ENCODE measurements around the gene SLC29A4.
"Not testable (repeated sequence)": the region's sequence is repeated elsewhere in the genome, so short reads cannot be mapped to it uniquely, and the experiment has no call there.

SLC29A4 gene

DNA sequence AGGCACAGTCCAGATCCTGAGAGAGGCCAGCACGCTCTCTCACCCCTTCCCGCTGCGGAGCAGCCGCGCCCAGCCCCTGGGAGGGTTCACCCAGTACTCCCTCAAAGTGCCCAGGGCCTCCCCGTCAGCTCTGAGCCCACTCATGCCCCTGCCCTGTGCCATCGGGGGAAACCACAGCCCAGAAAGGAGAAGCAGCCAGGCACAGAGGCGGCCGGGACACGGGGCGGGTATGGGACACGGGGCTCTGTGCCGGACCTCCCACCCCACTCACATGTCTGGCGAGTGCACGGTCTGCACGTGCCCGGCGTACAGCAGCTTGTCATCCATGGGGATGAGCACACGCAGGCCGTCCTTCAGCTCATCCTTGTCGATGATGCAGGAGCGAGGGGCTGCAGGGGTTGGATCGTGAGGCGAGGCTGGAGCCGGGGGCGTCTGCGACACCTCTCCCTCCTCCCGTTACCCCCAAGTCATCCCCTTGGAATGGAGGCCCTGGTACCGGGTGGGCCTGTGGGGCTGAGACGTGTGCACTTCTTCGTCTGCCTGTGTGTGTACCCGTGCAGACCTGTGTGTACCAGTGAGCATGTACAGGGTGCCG lies 38.2 kb downstream of the SLC29A4 start:
- no peak for DNase-seq (ENCODE audit: low read depth in 3 of 3, low spot score in 1 of 3)

DNA sequence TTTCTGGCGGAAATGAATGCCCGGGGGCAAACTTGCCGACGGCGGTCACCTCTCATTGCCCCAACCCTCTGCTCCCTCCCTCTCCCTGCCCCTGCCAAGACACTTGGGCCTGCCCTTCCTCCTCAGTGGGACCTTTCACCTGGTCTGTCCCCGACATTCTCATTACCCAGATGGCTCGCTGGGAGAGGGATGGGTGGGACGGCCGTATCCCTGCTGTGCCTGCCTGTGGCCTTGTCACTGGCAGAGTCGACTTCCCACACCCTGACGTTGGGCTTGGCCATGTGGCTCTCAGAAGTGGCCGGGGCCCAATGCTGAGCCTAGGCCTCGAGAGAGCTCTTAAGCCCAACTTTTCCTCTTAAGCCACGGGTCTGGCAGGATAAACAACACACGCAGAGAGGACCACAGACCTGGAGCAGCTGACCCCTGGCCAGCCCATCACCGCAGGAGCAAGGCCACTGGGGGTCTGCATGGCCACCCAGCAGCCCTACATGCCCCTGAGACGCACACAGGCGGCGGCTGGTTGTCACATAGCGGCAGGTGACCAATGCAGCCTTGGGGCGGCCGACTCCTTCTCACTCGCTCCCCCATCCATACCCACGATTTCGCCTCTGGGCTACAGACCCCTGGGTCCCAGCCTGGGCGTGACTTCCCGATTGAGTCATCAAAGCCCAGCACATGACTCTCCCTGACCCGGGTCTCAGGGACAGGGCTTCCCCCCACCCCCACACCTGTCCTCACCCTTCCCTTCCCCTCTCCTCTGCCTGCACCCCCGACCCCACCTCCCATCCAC lies 40.1 kb downstream of the SLC29A4 start:
- DNase-seq (ENCODE audit: low read depth in 3 of 3, low spot score in 1 of 3), result no peak

DNA sequence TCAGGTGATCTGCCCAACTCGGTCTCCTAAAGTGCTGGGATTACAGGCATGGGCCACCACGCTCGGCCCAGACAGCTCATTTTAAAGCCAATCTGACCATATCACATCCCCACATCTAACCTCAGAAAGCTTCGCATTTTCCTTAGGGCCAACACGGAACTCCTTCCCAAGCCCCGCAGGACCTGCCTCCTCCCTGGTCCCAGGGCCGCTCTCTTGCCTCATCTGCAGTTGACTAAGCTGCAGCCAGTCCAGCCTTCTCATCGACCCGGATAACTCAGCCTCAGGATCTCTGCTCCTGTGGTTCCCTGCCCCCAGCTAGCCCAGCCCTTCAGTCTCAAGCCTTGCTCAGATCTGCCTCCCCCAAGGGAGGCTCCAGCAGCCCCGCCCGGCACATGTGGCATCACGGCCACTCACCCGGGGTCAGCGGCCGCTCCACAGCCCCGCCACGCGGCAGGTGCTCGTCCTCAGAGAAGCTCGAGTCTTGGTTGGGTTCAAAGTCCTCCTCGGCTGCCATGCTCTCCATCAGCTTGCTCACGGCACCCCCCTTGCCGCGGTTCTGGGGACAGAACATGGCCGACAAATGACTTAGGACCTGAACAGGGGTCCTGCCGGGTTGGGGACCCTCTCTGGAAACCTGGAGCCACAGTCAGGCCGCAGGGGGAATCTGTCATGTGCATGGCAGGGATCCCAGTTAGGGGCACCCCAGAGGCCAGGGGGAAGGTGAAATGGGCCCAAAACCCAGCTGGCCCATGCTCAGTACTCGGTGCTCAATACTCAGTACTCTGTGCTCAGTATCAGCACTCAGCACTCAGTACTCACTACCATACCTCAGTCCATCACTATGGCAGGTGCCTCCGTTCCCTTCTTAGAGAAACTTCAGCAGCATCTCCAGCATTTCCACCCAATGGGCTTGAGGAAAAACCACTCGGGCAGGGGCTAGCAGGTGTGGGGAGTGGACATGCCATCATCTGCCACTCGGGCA lies 41.3 kb downstream of the SLC29A4 start:
- not testable (repeated sequence) for DNase-seq (ENCODE audit: low read depth in 3 of 3, low spot score in 1 of 3)

DNA sequence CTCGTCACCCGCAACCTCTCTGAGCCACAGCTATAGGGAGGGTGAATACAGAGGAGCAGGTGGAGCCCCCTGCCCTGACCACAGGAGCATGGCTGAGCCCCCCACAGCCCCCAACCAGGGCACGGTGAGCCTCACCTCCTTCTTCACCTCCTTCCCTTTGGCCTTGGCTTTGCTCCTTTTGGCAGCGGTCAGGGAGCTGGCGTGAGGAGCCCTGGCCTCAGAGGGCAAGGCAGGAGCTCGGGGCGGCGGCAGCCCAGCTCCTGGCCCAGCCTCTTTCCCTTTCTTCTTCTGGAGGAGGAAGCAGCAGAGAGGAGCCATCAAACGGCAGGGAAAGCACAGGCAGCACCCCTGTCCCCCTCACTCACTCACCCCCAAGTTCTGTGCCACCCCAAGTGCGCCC lies 42.2 kb downstream of the SLC29A4 start:
- no peak for DNase-seq (ENCODE audit: low read depth in 3 of 3, low spot score in 1 of 3)

DNA sequence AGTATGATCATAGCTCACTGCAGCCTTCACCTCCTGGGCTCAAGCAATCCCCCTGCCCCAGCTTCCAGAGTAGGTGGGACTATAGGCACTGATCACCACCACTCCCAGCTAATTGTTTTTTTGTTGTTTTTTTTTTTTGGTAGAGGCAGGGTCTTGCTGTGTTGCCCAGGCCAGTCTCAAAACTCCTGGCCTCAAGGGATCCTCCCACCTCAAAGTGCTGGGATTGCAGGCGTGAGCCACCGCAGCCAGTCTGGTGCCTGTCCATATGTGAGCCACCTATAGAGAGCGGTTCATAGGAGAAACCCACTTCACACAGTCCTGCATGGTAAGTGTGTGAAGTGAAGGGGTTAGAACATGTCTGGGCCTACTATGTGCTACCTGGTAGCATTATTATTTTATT lies 47.5 kb downstream of the SLC29A4 start:
- DNase-seq (ENCODE audit: low read depth in 3 of 3, low spot score in 1 of 3), result no peak

DNA sequence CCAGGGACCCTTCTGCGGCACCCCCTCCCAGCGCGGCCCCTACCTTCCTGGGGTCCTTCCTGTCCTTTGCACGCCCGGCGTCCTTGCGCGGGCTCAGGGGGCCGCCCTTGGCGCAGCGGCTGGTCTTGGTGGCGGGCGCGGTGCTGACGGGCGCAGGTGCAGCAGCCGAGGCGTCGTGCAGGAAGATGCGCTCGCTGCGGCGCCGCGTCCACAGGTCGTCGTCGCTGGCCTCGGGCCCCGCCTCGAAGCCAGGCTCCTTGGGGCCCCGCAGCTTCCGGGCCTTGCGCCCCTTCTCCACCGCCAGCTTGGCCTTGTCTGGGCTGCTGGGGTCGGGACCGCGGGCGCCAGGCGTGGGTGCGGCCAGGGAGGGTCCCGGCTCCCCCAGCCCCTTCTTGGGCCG lies 49.8 kb downstream of the SLC29A4 start:
- no peak for DNase-seq (ENCODE audit: low read depth in 3 of 3, low spot score in 1 of 3)

DNA sequence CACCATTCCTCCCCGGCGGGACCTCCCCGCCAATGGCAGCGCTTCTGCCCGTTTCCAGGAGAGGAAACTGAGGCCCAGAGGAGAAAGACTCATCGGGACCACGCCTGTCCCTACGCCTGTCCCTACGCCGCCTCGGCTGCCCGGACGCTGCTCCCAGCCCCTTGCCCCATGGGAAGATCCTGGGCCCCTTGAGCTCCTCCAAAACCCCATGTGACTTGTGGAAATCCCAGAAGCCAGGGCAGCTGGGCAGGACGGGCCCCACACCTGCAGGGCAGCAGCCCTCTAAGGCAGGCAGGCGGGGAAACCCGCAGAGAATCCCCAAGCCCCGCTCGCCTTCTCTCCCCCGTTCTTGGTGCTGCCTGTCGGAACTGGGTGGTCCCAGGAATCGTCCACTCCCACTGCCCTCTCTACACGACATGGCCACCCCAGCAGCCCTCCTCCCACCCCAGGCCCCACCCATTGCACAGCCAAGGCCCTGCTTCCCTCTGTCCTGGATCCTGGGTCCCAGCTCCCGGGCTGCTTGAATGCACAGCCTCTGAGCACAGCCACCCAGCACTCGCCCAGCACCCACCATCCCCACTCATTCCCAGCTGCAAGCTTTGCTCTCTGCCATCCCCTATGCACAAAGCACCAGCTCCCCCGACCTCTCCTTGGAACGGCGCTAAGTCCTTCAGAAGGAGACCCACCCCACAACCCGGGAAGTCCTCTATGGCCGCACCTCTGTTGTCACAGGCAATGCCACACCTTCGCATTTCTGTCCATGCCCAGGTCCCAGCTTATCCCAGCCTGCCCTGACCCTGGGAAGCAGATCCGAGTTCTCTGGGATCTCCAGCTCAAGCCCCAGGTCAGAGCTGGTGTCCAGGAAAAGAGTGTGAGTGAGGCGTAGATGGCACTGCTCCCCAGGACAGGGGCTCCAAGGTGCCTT lies 50.6 kb downstream of the SLC29A4 start:
- no peak for DNase-seq (ENCODE audit: low read depth in 3 of 3, low spot score in 1 of 3)

DNA sequence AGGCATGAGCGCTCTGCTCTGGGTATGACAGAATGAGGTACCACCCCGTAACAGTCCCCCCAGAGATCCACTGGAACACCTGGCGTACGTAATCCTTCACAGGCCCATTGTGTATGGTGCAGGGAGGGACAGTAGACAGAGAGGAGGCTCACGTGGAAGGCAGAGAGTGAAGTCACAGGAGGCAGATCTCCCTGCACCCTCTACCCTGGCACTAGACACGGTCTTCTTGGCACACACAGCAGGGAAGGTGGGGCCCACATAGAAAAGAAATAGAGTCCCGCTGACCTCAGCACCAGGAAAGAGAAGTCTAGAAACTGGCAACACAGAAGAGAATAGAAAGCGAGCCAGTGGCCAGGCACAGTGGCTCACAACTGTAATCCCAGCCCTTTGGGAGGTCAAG lies 51.9 kb downstream of the SLC29A4 start:
- DNase-seq (ENCODE audit: low read depth in 3 of 3, low spot score in 1 of 3), result no peak

DNA sequence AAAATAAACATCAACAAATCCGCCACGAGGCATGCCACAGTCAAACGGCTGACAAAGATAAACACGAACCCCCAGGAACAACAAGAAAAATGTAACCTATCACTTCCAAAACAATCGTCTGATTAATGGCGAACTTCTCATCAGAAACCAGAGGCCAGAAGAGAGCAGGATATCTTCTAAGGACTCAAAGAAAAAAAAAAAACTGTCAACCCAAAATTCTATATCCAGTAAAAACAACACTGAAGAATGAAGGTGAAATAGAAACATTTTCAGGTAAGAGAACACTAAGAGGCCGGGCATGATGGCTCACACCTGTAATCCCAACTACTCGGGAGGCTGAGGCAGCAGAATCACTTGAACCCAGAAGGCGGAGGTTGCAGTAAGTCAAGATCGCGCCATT lies 54.3 kb downstream of the SLC29A4 start:
- DNase-seq (ENCODE audit: low read depth in 3 of 3, low spot score in 1 of 3), result no peak

DNA sequence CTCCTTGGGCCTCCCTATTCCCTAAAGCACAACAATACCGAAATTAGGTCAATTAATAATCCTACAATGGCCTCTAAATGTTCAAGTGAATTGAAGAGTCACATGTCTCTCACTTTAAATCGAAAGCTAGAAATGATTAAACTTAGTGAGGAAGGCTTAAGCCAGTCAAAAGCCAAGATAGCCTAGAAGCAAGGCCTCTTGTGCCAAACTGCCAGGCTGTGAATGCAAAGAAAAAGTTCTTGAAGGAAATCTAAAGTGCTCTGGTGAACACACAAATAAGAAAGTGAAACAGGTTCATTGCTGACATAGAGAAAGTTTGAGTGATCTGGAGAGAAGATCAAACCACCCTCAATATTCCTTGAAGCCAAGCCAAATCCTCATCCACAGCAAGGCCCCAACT lies 57.2 kb downstream of the SLC29A4 start:
- DNase-seq (ENCODE audit: low read depth in 3 of 3, low spot score in 1 of 3), result no peak

DNA sequence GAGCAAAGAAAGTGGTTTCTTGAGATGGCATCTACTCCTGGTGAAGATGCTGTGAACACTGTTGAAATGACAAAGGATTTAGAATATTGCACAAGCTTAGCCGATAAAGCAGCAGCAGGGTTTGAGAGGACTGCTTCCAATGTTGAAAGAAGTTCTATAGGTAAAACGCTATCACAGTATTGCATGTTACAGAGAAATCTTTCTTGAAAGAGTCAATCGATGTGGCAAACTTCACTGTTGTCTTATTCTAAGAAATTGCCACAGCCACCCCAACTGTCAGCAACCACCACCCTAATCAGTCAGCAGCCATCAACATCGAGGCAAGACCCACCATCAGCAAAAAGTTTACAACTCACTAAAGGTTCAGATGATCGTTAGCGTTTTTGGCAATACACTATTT lies 59.9 kb downstream of the SLC29A4 start:
- no peak for DNase-seq (ENCODE audit: low read depth in 3 of 3, low spot score in 1 of 3)

DNA sequence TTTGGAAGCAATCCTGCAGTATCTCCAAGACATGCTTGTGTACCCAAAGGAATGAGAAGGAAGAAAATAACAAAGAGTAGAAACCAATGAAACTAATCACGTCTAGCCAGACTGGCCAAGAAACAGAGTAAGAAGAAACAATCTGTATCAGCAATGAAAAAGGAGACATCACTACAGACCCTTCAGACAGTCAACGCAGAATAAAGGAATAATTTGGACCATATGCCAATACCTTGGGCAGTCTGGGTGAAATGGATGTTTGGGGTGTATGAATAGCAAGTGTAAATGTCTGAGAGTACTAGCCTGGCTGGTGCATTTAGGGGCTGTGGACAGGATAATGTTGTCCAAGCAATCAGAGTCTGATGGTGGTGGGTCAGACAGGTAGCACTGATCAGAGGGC lies 61.1 kb downstream of the SLC29A4 start:
- DNase-seq (ENCODE audit: low read depth in 3 of 3, low spot score in 1 of 3), result no peak

DNA sequence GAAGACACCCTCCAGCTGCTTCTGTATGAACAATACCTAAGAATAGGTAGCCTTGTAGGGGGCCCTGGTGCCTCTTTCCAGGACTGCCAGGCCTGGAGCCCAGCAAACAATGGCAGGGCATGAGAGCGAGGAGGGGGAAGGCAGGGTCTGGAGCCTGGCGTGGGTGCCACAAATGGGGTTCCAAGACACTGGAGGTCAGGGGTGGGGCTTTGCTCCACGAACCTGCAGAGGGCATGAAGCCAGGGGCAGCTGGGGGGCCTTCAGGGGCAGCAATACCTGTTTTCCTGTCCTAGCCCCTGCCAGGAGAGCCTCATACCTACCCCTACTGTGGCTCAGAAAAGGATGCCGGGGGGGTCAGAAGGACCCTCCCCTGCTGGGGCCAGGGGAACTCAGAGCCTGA lies 61.6 kb downstream of the SLC29A4 start:
- no peak for DNase-seq (ENCODE audit: low read depth in 3 of 3, low spot score in 1 of 3)

DNA sequence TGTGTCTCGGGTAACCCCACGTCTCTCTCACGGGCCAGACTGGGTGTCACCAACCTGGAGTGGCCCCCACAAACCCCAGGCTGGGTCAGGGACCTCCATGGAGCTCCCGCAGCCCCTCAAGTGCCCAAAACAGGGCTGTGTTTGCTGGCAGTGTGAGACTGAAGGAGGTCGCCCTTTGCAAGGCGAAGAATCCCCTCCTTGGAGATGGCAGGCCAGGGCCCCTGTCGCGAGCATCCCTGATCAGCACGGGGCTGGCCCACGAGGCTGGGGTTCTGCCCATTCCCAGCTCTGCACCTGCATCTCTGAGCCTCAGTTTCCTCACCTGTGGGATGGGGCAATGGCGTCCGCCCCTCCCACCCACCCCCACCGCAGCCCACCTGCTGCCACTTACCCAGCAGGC lies 62.4 kb downstream of the SLC29A4 start:
- no peak for DNase-seq (ENCODE audit: low read depth in 3 of 3, low spot score in 1 of 3)

DNA sequence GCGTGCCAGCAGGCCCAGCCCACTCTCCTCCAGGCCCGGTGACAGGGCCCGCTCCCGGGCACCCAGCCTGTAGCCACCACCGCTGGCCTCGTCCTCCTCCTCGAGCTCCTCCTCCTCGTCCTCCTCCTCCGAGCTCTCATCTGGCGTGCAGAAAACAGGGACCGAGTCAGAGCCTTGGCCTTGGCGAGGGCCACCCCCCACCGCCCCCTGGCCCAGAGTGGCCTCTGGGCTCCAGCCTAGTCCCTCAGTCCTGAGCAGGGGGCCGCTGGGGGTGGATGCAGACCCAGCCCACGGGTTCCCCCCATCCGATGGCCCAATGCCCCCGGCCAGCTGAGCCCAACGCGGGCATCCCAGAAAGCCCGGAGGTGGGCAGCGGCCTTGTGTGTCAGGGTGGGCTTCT lies 62.9 kb downstream of the SLC29A4 start:
- no peak for DNase-seq (ENCODE audit: low read depth in 3 of 3, low spot score in 1 of 3)

DNA sequence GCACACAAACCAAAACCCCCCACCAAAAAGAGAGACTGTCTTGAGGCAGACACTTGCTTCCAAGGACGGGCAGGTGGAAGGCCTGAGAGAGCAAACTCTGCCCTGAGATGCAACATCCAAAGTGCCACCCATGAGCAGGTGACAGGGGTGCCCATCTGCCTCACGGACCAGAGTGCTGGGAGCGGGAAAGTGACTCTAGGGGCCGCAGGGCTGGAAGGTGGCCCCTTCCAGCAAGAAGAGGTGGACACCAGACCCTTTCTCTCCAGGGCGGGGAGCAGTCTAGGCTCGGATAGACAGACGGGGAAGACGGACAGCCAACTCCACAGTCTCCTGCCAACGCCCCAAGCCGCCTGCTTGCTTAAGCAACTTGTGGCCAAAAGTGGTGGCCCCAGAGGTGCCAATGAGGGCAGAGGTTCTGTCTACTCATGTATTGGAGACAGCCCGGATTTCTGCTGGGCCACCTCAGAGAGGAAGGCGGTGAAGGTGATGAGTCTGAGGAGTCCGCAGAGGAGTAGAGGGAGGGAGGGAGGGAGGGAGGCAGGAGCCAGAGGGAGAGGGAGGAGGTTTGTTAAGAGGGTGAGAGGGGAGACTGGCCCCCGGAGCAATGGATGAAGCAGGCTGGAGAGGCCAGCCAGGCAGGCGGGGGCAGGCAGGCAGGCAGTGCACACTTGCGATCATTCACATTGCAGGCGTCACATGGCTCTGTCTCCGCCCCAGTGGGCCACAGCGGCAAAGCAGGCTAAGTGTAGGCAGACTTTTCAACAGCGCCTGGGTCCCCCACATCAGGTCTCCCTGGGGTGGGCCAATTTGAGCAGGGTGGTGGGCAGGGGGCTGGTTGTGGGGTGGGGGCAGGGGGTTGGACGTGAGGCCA lies 65.6 kb downstream of the SLC29A4 start:
- no peak for DNase-seq (ENCODE audit: low read depth in 3 of 3, low spot score in 1 of 3)

DNA sequence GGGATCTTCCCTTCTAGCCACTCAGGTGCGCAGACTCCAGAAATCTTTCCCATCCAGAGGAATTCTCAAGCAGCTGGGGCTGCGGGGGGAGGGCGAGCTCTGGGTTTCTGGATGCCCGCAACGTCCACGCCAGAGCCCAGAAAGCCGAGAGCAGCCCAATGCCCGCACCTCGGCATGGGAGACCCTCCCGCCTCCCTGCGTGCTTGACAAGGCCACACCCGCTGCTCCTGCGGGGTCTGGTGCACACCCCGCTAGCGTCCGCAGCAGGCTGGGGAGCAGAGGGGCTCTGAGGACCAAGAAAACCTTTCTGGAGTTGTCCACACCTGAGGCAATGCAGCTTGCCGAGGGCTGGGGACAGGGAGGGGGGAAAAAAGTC lies 66.2 kb downstream of the SLC29A4 start:
- DNase-seq (ENCODE audit: low read depth in 3 of 3, low spot score in 1 of 3), result no peak

DNA sequence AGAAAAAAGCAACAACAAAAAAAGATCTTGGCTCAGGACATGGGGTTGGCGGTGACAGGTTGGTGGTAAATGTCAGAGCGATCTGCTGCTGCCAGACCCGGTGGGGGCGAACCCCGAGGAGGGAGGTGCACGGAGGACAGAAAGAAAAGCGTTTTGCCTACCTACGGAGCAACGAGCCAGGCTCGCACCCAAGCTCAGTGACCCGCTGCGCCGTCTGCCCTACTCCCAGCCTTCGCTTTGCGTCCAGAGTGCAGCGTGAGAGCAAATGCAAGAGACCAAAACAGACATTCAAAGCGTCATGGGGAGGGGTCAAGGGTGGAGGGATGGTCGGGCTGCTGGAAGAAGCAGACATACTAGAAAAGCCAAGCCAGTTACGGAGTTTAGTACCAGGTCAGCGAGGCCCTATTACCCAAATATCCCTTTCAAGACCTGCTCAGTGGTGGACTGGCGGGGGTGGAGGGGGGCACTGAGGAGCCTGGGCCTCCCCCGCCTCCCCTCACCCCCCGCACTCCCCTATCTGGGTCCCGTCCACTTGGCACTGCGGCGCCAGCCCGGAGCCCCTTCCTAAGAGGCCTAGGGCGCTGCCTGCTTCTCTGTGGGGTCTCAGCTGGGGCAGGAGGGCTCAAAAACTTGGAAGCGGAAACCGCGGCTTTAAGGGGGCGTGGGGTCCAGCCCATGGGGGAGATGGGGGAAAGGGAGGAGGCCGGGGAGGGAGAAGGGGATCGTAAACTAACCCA lies 66.9 kb downstream of the SLC29A4 start:
- no peak for DNase-seq (ENCODE audit: low read depth in 3 of 3, low spot score in 1 of 3)

DNA sequence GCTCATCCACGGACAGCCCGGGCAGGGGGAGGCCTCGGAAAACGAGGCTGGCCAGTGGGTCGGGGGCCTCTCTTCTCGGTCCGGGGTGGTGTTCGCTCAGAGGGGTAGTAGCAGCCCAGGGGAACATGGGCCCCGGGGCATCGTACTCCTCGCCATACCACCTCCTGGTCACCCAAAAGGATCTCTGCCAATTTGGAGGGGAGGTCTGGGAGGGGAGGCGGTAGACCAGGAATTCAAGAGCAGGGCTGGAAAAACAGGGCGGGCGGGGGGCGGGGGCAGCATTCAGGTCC lies 67.4 kb downstream of the SLC29A4 start:
- DNase-seq (ENCODE audit: low read depth in 3 of 3, low spot score in 1 of 3), result no peak
